ENCODE data around the gene PPP1R14B.

The PPP1R14B gene

DNA sequence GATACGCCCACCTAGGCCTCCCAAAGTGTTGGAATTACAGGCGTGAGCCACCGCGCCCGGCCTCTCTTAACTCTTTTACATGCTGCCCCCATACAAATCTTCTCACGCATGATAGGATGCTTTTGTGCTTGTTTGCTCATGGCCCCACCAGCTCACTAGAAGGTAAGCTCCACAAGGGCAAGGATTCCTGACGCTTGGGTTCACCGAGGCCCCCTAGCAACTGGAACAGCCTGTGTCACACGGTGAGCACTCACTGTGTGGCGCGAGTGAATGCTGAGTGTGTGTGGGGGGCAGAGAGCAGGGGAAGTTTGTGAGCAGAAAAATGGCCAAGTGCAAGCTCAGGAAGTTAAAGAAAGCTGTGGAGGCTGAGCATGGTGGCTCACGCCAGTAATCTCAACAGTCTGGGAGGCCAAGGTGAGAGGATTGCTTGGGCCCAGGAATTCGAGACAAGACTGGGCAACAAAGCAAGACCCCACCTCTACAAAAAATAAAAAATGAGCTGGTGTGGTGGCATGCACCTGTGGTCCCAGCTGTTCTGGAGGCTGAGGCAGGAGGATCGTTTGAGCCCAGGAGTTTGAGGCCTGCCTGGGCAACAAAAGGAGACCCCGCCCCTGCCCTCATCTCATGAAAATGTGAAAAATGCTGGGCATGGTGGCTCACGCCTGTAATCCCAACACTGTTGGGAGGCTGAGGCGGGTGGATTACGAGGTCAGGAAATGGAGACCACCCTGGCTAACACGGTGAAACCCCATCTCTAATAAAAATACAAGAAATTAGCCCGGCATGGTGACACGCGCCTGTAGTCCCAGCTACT lies 35.4 kb upstream of the PPP1R14B start:
- no peak for DNase-seq

DNA sequence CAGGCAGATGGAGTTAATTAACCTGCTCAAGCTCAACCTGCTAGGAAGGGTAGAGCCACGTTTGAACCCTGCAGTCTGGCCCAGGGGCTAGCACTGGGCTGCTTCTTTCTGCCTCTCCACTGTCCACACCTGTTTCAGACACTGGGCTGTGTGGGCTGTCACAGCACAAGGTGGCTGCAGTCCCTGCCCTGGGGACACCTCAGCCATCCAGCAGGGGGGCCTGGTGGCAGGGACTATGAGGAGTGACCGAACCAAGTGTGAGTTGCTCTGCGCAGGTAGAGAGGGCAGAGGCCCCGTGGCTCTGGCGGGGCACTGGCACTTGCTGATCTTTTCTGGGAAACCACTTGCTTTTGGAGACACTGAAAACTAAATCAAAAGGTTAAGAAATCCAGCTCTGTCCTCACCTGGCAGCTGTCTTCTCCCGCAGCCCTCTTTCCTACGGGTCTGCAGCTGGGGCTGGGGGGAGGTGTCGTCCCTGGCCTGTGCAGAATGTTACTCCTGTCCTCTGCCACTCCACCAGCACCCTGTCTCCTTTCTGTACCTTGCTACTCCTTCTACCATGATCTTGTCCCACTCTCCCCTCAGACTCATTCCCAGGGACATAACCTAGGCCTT lies 31.9 kb upstream of the PPP1R14B start:
- no peak for DNase-seq

DNA sequence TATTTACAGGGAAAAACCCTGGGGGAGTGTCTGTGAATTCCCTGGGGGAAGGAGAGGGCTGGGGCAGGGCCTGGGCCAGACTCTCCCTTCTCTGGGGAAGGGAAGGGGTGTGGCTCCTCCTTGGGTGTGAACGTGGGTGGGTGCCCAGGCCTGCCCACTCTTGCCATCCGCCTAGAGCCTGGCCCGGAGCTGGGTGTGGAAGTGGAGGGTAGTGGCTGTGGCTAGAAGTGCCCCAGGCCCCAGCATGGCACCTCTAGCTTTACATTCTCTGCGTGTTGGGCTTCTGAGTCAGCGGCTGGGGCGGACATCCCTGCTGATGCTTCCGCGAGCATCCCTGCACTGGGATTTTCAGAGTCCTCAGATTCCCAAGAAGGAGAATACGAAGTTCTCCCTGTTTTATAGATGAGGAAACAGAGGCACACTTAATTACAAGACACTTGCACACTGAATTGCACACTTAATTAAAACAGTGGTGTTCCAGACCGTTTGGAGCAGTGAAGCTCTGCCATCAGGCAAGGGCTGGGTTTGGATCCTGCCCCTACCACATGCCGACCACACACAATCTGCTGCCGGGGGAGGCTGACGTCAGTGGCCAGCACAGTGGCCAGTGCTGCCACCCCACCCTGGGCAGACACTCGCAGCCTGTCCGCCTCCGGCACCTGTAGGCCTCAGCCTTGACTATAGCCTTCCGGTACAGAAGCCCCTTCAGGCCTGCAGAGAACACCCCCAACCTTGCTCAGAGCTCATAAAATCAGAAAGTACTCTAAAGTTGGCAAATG lies 30.1 kb upstream of the PPP1R14B start:
- DNase-seq, result no peak

DNA sequence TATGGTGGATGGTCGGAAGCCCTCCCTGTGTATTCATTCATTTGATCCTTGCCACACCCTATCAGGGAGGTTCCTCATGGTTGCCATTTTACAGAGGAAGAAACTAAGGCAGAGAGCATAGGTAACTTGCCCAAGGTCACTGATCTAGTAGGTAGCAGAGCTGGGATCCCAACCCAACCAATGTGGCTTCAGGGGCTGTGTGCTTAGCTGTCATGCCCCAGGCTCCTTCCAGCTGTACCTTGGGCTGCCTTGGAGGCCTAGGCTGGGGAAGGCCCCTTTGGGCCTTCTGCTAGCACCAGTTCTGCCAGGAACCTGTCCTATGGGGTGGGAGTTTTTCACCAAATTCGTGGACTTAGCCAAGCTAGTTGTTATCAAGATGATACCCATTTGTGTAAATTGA lies 29.1 kb upstream of the PPP1R14B start:
- DNase-seq, result no peak

DNA sequence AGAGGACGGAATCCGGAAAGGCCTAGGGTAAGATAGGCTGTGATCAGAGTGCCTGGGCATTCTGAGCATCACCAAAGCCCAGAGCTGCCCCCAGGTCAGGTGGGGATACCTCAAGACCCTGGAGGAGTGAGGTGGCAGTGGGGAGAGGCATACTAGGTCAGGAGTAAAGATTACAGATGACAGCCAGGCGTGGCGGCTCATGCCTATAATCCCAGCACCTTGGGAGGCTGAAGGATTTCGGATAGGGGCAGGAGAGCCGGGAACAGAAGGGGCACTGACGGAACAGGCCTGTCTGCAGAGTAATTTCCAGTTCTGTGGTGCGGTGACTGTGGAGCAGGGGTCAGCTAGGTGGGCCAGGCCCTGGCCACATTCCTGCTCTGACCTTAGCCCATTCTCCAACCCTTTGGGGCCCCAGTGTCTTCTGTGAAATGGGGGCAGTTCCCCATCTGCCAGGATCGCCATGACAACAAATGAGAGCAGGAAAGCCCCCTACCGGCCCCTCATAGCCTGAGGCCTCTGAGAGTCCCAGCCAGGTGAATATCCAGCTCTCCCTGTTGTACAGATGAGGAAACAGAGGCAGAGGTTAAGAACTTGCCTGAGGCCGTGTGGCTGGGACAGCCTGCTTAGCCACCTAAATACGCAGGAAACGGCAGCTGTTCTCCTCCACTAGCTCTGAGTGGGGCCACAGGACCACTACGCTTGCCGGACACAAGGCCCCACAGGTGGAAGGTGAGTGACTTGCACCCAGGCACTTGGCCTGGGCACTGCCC lies 28.5 kb upstream of the PPP1R14B start:
- peak; percentile 38 for DNase-seq

DNA sequence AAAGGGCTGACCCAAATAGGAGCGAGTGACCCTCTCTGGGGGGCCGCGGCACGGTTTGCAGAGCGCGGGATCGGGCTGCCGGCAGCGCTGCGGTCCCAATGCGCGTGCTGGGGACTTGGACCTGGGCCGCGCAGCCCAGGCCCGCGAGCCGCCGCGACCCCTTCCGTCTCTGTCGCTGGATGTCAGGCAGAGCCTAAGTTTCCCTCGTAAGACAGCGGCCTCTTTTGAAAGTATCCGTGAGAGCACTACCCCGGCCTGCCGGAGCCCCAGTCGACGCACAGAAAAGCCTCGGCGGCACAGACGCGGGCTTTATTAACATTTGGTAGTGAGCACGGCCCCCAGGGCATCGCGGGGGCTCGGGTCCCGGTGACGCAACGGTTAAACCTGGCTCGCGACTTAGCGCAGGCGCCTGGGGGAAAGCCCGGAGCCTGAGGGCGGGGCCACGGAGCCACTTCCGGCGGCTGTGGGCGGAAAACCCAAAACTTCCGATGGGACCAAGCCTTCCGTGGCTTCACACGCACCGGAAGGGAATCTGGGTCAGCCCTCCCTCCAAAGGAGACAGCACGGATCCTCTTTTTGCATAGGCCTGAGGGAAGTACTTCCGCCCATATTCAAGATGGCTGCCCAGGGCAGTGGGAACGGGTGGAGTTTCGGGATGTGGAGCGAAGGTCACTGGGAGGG lies 22.9 kb upstream of the PPP1R14B start:
- peak; percentile 99 for DNase-seq

DNA sequence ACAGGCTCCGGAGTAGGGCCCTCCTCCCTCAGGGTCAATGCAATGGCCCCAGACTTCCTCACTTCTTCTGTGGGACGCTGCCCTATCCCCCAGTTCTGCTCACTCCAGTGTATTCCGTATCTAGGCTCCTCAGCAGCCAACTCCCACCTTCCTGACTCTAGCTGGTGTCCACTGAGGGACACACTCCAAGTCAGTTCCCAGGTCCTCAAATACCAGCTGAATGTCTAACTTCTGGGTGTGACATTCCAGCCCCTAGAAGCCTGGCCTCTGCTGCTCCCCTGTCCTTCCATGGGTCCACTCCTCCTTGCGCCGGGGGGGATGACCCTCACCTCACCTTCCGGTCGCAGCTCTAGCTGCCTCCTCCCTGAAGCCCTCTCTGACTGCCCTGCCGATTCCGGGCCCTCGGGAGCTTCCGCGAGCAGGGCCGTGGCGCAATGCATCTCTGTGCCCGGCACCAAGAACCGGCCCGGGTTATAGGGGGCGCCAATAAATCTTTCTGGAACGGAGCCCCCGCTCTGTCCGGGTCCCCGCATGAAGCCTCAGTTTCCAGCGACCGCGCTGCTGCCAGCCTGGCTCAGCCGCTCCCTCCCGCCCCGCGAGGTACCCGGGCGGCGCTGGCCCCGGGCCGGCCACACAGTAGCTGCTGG lies 22.3 kb upstream of the PPP1R14B start:
- DNase-seq, result peak; percentile 57

DNA sequence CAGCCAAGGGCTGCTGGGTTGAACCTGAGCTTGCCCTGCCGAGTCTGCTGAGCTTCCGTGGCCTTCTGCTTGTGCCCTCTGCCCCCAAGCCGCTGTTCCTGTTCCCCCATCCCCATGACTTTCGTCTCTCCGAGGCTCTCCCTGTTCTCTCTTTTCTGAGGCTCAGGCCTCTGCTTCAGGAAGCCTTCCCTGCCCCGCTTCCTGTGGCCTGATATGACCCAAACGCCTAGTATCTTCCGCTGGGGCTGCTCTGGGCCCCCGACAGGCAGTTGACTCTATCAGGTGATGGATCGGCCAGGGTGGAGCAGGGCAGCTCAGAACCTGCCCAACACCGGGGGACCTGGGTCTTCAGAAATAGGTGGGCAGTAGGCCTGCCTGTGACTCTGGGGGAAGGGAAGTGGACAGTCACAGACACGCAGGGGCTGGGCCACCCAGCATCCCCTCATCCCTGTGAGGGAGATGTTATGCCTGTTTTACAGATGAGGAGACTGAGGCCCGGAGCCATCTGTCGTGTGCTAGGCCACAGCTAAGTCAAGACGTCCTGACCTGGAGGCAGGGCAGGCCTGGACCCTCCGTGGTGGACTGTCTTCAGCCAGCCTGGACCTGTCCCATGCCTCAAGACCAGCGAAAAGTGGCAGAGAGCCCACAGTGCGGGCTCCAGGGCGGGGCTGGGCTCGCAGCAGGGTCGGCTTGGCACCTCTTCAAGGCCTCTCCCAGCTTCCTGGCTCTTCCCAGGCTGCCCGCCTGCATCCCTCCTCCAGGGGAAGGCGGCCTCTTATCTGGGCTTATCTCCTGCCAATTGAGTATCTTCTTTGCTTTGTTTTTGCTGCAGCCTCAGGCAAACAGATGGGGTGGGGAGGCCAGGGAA lies 21.5 kb upstream of the PPP1R14B start:
- peak; percentile 71 for DNase-seq

DNA sequence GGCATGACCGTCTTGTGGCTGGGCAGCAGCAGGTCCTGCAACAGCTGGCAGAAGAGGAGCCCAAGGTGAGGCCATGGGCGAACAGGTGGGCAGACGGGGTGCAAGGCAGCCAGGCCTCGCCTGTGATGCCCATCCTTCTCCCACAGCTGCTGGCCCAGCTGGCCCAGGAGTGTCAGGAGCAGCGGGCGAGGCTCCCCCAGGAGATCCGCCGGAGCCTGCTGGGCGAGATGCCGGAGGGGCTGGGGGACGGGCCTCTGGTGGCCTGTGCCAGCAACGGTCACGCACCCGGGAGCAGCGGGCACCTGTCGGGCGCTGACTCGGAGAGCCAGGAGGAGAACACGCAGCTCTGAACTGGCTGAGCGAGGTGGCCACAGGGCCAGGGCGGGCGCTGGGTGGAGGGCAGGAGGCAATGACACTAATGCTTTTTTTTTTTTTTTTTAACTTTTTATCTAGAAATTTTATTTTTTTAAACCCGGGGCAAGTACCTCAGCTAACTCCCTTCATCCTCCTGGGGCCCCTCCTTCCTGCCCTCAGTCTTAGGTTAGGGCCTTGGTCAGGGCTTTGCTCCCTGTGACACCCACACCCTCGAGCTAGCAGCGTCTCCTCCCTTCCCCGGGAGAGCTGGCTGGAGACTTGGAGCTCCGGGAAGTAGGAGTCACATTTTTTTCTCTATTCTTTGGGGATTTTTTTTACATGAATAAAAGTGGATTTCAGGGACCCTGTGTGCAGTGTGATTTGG lies 20.6 kb upstream of the PPP1R14B start:
- DNase-seq, result no peak

DNA sequence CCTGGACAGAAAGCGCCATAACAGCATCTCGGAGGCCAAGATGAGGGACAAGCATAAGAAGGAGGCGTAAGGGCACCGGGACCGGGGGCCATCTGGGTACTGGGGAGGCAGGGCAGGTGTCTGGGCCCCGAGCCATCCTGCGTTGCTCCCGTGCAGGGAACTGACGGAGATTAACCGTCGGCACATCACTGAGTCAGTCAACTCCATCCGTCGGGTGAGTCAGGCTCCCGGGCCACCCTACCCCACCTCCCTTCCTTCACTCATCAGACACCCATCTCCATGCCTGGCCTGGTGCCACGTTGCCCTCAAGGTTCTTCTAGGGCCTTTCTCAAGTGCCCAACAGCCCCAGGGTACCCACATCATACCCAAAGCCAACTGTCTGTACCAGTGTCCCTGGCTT lies 19.6 kb upstream of the PPP1R14B start:
- no peak for DNase-seq

DNA sequence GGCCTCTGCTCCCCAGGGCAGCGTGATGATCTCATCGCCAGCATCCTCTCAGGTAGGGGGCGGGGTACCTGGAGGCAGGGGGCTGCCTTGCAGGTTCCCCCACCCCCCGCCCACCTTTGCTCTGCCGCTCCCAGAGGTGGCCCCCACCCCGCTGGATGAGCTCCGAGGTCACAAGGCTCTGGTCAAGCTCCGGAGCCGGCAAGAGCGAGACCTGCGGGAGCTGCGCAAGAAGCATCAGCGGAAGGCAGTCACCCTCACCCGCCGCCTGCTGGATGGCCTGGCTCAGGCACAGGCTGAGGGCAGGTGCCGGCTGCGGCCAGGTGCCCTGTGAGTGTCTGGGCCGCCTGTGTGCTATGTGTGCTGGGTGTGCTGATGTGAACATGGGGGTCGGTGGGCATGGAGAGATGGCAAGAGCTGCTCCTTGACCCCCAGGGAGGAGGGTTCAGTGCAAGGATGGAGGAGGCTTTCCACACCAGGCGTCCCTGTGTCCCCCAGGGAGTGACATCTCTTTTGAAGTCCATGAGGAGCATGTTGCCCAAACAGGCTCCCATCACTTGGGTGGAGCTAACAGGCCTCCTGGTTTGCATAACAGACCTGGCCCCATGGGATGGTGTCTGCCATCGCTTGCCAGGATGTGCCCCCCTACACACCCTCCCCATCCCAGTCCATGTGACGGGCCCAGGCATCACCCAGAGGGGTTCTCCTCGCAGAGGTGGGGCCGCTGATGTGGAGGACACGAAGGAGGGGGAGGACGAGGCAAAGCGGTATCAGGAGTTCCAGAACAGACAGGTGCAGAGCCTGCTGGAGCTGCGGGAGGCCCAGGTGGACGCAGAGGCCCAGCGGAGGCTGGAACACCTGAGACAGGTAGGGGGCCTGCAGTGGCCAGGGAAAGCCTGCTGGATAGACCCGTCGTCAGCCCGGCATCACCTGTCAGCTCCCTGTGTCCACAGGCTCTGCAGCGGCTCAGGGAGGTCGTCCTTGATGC lies 18.7 kb upstream of the PPP1R14B start:
- no peak for DNase-seq

DNA sequence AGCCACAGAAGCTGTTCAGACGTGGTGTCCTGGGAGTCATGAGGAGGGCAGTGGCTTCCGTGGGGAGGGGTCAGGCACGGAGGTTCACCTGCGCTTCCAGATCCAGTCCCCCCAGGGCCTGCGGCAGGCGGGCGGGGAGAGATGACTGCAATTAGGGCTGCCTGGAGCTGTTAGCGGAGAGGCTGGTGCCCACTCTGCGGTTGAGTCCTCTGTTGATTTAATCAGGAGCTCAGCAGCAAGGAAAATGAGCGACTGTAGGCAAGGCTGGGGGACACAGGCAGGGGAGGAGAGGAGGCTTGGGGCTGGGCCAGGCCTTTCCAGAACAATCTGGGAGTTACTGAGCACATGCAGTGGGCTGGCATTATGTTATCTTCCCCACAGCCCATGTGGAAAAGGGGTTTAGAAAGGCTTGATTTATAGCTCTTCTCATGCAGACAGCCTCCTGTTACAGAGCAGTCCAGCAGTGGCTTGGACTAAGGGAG lies 17.7 kb upstream of the PPP1R14B start:
- no peak for DNase-seq

DNA sequence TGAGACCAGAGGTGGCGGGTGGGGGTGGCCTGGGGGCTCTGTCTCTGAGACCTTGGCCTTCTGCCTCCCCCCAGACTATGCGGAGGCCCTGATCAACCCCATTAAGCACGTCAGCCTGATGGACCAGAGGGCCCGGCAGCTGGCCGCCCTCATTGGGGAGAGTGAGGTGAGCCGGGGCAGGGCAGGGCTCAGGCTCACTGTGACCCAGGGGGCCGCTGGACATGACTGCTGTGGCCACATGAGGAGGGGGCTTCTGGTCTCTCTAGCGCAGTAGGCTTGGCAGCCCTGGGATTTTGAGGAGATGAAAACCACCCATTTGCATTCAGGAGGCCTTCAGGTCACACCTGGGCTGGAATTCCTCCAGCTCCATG lies 17.2 kb upstream of the PPP1R14B start:
- no peak for DNase-seq

DNA sequence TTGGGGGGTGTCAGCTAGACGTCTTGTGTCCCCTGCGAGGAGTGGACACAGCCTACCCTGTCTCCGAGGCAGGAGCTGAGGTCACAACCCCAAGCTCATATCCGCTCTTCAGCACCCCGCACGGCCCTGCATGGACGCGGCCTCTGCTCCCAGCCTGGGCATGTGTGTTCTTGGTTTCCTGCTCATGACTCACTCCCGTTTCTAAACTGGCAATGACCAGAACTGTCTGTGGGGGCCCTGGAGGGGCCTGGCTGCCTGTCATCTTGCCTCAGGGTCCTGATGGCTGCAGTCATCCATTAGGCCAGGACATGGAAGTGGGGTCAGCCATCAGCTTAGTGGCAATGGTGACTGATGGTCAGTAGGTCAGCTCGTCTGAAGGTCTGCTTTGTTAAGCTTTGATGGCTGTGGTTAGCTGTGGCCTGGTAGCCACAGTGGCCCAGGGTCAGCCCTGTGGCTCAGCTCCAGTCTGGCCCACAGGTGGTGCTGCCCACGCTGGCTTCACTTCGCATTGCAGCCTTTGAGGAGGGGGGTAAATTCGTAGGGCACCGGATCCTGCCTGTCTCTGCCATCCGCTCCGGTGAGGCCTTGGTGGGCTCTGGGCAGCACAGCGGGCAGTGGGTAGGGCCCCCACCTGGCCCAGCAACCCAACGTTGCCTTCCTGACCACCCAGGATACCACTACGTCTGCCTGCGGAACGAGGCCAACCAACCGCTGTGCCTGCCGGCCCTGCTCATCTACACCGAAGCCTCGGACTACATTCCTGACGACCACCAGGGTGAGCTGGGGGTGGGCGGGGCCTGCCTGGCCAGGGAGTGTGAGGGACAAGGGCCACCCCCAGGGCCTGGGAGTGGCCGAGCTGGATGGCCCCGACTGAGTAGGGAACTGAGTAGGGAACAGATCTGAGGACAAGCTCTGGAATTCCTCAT lies 16.5 kb upstream of the PPP1R14B start:
- DNase-seq, result no peak

DNA sequence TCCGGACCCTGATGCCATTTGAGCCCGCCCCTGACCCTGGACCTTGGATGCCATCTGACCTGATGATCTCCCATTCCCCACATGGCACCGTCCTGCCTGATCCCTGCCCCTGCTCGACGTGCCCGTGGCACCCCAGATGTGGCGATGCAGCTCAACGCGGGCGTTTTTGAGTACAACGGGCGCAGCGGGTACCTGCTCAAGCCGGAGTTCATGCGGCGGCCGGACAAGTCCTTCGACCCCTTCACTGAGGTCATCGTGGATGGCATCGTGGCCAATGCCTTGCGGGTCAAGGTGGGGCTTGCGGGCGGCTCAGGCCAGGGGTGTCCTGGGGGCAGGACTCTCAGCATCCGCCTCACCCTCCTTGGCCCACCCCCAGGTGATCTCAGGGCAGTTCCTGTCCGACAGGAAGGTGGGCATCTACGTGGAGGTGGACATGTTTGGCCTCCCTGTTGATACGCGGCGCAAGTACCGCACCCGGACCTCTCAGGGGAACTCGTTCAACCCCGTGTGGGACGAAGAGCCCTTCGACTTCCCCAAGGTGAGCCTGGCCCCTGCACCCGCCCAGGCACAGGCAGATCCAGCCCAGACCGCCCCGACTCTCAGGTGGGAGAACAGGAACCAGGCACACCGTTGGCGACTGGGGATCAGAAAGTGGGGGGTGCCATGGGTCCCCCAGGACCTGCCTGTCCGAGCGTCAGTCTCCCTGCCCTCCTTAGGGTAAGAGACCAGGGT lies 15.7 kb upstream of the PPP1R14B start:
- DNase-seq, result no peak

DNA sequence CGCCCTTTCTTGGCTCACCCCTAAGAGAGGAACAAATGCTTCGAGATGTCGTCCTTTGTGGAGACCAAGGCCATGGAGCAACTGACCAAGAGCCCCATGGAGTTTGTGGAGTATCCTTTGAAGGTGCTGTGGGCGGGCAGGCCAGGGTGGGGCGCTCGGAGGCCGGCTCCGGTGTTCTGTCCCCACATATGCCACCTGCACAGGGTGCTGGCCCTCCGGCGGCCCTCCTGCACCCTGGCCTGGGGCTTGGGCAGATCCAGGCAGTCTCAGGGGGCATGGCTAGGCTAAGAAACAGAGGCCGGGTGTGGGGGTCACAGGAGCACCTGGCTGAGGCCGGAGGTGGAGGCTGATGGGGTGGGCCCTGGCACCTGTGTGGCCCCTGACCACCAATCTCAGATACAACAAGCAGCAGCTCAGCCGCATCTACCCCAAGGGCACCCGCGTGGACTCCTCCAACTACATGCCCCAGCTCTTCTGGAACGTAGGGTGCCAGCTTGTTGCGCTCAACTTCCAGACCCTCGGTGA lies 14.9 kb upstream of the PPP1R14B start:
- no peak for DNase-seq

All from NCI-H82 (cell line).